Measurements from ENCODE around the gene ST3GAL2. TPM values are rescaled to one million over a fixed set of nuclear protein-coding genes. Genes with fewer than 3 reads are reported as not detected.

Gene ST3GAL2
- total RNA-seq, 2 donors from 2014 or later = 56.4 to 57.8 TPM

DNA sequence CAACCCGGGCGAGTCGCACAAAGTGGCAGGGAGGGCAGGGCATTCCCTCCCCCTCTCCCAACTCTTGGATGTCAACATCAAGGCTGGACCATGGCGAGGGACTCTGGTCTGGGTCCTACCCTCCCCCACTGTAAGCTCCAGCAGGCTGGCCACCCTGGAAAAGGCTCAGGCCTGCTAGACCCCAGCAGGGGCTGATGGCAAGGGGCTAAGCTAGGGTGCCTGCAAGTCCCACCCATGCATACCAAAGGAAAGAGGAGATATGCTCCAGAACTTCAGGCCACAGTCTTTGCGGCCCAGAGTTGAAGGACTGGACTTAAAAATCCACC is 19.9 kb downstream of the ST3GAL2 start:
- TF ChIP-seq, protein P1, sequence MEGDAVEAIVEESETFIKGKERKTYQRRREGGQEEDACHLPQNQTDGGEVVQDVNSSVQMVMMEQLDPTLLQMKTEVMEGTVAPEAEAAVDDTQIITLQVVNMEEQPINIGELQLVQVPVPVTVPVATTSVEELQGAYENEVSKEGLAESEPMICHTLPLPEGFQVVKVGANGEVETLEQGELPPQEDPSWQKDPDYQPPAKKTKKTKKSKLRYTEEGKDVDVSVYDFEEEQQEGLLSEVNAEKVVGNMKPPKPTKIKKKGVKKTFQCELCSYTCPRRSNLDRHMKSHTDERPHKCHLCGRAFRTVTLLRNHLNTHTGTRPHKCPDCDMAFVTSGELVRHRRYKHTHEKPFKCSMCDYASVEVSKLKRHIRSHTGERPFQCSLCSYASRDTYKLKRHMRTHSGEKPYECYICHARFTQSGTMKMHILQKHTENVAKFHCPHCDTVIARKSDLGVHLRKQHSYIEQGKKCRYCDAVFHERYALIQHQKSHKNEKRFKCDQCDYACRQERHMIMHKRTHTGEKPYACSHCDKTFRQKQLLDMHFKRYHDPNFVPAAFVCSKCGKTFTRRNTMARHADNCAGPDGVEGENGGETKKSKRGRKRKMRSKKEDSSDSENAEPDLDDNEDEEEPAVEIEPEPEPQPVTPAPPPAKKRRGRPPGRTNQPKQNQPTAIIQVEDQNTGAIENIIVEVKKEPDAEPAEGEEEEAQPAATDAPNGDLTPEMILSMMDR (conservative IDR thresholded peaks at IDR 0.05) = no peak
- no peak overlapping the region for H3K4me3 ChIP-seq (ENCODE audit: low read length)
- peaks cover 48% of the 10 kb centered on the region for H3K36me3 ChIP-seq (ENCODE audit: control insufficient read depth, insufficient read depth, low read length)
- H3K4me1 ChIP-seq (ENCODE audit: control insufficient read depth, insufficient read depth, low read length) = peaks cover 52% of the 10 kb centered on the region
- H3K9ac ChIP-seq (ENCODE audit: extremely low read depth, low read length, poor library complexity, severe bottlenecking) = no peak overlapping the region
- no peak overlapping the region for H3K27ac Mint-ChIP-seq
- H3K27me3 ChIP-seq (ENCODE audit: control insufficient read depth, insufficient read depth, low read length, poor library complexity, severe bottlenecking) = no peaks in the 10 kb centered on the region
- no peak for DNase-seq
- H3K27me3 Mint-ChIP-seq (ENCODE audit: insufficient read depth) = no peaks in the 10 kb centered on the region
- H3K9me3 ChIP-seq (ENCODE audit: control insufficient read depth, low read length) = no peaks in the 10 kb centered on the region
- no peaks in the 10 kb centered on the region for H3K9me3 Mint-ChIP-seq
- H3K36me3 Mint-ChIP-seq (ENCODE audit: low read depth) = peaks cover 18% of the 10 kb centered on the region
- H3K4me3 Mint-ChIP-seq = no peak overlapping the region
- 92 to 100% methylated on average over 1 to 5 of the region's 5 CpGs for WGBS, 2 experiments (ENCODE audit: insufficient coverage in 1 of 2, insufficient read length in 1 of 2)
- peaks cover 81% of the 10 kb centered on the region for H3K4me1 Mint-ChIP-seq
- H3K27ac ChIP-seq (ENCODE audit: low read depth, low read length) = no peak overlapping the region

DNA sequence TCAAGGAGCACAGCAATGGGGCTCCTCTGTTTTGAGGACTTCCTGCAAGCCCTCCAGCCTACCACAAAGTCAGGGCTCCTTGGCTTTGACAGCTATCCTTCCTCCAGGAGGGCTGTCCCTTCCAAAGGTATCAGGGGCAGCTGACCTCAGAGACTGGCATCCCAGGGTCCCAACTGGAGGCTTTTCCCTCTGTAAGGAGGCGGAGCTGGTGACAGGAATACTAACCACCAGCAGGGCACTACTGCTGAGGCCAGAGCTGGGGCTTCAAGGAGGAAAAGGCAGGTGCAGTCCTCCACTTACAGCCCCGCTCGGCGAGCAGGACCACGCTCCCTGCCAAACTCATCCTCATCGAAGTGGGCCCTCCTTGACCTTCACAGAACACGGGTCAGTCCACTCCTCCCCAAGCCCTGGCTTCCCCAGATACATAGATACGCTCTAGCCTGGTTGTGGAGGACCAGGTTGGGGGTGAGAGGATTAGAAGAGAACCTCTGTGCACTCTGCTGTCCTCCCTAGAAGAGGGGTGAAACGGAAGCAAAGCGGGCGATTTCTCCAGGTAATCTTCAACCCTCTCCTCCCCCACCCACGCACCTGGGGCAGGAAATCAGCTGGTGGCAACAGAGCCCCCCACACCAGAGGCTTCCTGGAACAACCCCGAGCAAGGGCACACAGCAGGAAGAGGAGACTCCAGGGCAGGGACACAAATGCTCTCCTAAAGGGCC is 20.5 kb downstream of the ST3GAL2 start:
- 87 to 100% methylated on average over 7 to 13 of the region's 13 CpGs for WGBS, 2 experiments (ENCODE audit: insufficient coverage in 1 of 2, insufficient read length in 1 of 2)
- H3K4me1 ChIP-seq (ENCODE audit: control insufficient read depth, insufficient read depth, low read length) = peaks cover 52% of the 10 kb centered on the region
- Mint-ChIP-seq H3K27ac (peak overlapping the region; percentile 55), H3K27me3 (ENCODE audit: insufficient read depth) (no peaks in the 10 kb centered on the region), H3K36me3 (ENCODE audit: low read depth) (peaks cover 18% of the 10 kb centered on the region), H3K9me3 (no peaks in the 10 kb centered on the region), H3K4me1 (peaks cover 81% of the 10 kb centered on the region), H3K4me3 (no peak overlapping the region)
- H3K36me3 ChIP-seq (ENCODE audit: control insufficient read depth, insufficient read depth, low read length) = peaks cover 48% of the 10 kb centered on the region
- TF ChIP-seq, protein P1 (conservative IDR thresholded peaks at IDR 0.05) = peak; percentile 24
- no peak overlapping the region for H3K4me3 ChIP-seq (ENCODE audit: low read length)
- peak; percentile 78 for DNase-seq
- H3K27ac ChIP-seq (ENCODE audit: low read depth, low read length) = peak overlapping the region; percentile 11
- no peaks in the 10 kb centered on the region for H3K27me3 ChIP-seq (ENCODE audit: control insufficient read depth, insufficient read depth, low read length, poor library complexity, severe bottlenecking)
- no peak overlapping the region for H3K9ac ChIP-seq (ENCODE audit: extremely low read depth, low read length, poor library complexity, severe bottlenecking)
- H3K9me3 ChIP-seq (ENCODE audit: control insufficient read depth, low read length) = no peaks in the 10 kb centered on the region

DNA sequence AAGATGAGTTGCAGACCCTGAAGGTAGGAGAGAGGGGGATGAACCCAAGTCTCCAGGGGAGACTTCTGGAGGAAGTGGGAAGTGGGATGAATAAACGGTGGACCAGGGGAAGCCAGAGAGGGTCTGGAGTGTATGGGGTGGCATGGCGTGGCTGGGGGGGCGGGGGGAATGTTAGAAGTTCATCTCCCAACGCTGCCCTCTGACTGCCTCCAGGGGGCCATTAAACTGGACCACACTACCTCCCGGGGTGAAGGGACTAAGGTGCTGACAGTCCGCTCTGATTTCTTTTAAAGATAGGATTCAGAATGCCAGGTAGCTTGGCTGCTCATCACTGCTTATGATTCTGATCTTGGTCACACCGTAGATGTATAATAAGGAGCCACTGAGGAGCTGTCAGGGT is 21.2 kb downstream of the ST3GAL2 start:
- H3K9me3 ChIP-seq (ENCODE audit: control insufficient read depth, low read length) = no peaks in the 10 kb centered on the region
- peaks cover 47% of the 10 kb centered on the region for H3K4me1 ChIP-seq (ENCODE audit: control insufficient read depth, insufficient read depth, low read length)
- Mint-ChIP-seq H3K9me3 (no peaks in the 10 kb centered on the region), H3K27ac (no peak overlapping the region), H3K36me3 (ENCODE audit: low read depth) (peaks cover 13% of the 10 kb centered on the region), H3K4me3 (no peak overlapping the region), H3K27me3 (ENCODE audit: insufficient read depth) (no peaks in the 10 kb centered on the region), H3K4me1 (peaks cover 75% of the 10 kb centered on the region)
- H3K27ac ChIP-seq (ENCODE audit: low read depth, low read length) = no peak overlapping the region
- no peak overlapping the region for H3K4me3 ChIP-seq (ENCODE audit: low read length)
- H3K27me3 ChIP-seq (ENCODE audit: control insufficient read depth, insufficient read depth, low read length, poor library complexity, severe bottlenecking) = no peaks in the 10 kb centered on the region
- no peak for DNase-seq
- WGBS, 2 experiments (ENCODE audit: insufficient coverage in 1 of 2, insufficient read length in 1 of 2) = 86 to 100% methylated on average over 2 to 7 of the region's 7 CpGs
- peaks cover 40% of the 10 kb centered on the region for H3K36me3 ChIP-seq (ENCODE audit: control insufficient read depth, insufficient read depth, low read length)
- no peak overlapping the region for H3K9ac ChIP-seq (ENCODE audit: extremely low read depth, low read length, poor library complexity, severe bottlenecking)
- TF ChIP-seq, protein P1 (conservative IDR thresholded peaks at IDR 0.05) = no peak
